Right lobe of liver (tissue), 6 donors: ENCODE data around the gene RNF150. TPM values are rescaled to one million over a fixed set of nuclear protein-coding genes. Genes with fewer than 3 reads are reported as not detected.

Experiments
- ATAC-seq, 4 donors: fragments of 200-7000 bp; cut with Tn5 transposase; one replicate each; pipeline ENCODE4 v1.9.1; 2020; ENCODE audit warnings: mild to moderate bottlenecking in 4 of 4, moderate library complexity in 4 of 4
- DNase-seq, 3 donors: peaks; one replicate each; pipeline ENCODE4 v3.0.0-alpha.2; 2020
- H3K27ac ChIP-seq, 3 donors: fragments of 200-600 bp; one replicate each; pipeline ENCODE4 v1.8.0; 2022
- H3K27me3 ChIP-seq, 2 donors: fragments of 200-600 bp; one replicate each; pipeline ENCODE4 v1.8.0; 2022
- H3K36me3 ChIP-seq, 4 donors: fragments of 200-600 bp; sonication (generic) in 1 of 4; one replicate each; pipeline versions ENCODE4 v1.5.1 to v1.8.0; 2017 to 2022; ENCODE audit warnings: control low read depth in 1 of 4
- H3K4me1 ChIP-seq, 4 donors: fragments of 200-600 bp; sonication (generic) in 1 of 4; one replicate each; pipeline versions ENCODE4 v1.5.1 to v1.8.0; 2017 to 2022; ENCODE audit warnings: control low read depth in 1 of 4
- H3K4me3 ChIP-seq, 3 donors: fragments of 200-600 bp; one replicate each; pipeline ENCODE4 v1.8.0; 2022
- H3K9me3 ChIP-seq, 4 donors: fragments of 200-600 bp; sonication (generic) in 1 of 4; one replicate each; pipeline versions ENCODE4 v1.5.1 to v1.8.0; 2017 to 2022; ENCODE audit warnings: control low read depth in 1 of 4
- CTCF ChIP-seq, 4 donors: fragments of 200-600 bp in 3 of 4; fragments of 450-650 bp in 1 of 4; IDR thresholded peaks; one replicate each; pipeline versions ENCODE4 v1.5.1 to v1.8.0; 2016 to 2022; ENCODE audit warnings: antibody characterized with exemption in 4 of 4, mild to moderate bottlenecking in 2 of 4
- POLR2A ChIP-seq: fragments of 450-650 bp; IDR thresholded peaks from one replicate; pipeline ENCODE4 v1.6.1; 2017; ENCODE audit warnings: antibody characterized with exemption, mild to moderate bottlenecking
- WGBS: methylation state at CpG from one replicate; pipeline ENCODE4 v1.1.6; 2018; ENCODE audit warnings: low coverage, low lambda C conversion rate; ENCODE audit not compliant: insufficient coverage; ENCODE audit errors: missing lambda C conversion rate; 5-methylcytosine and 5-hydroxymethylcytosine counted together
- intact Hi-C, 2 donors: fragments of 100-400 bp; cut with DNase I; formaldehyde crosslinking; loops; one replicate each; pipeline versions ENCODE4 v1.11.2 to v1.14.1; 2022
- total RNA-seq, 6 experiments: library from RNA; depleted of rRNA in 2 of 6; stranded (reverse); fragments of >200 nt in 2 of 6; fragmentation: NEBNext Ultra II Directional in 3 of 6; extraction: Animal tissue kit (Norgen Biotek cat#: 25700) in 3 of 6; gene quantifications; one replicate each; pipeline versions ENCODE4 v1.1.0 to v1.2.4, GENCODE V29; 2016 to 2023
- donor health status: DM: no; HTN: yes; CAD: no.
- donor health status: DM: no; HTN: no; CAD: no.
- donor health status: DM: no; HTN: no; CAD: no.
- donor health status: DM: no; HTN: yes; CAD: no.
- donor health status: DM: no; HTN: yes; CAD: no.

Gene RNF150
- total RNA-seq, 6 experiments from 2014 or later = 1.2 to 1.8 (median 1.5) TPM

GRCh38 chr4:141121101-141121500, 12.2 kb downstream of the RNF150 start:
- no peak for TF ChIP-seq POLR2A
- TF ChIP-seq CTCF (IDR thresholded peaks at IDR 0.05) = no peak
- DNase-seq (no peak), ATAC-seq (no peak)
- 90% methylated on average over 1 of the region's 1 CpG for WGBS
- Histone ChIP-seq H3K4me1 (no peaks in the 10 kb centered on the region), H3K36me3 (no peaks in the 10 kb centered on the region), H3K4me3 (no peak overlapping the region), H3K27ac (no peak overlapping the region), H3K27me3 (no peaks in the 10 kb centered on the region), H3K9me3 (no peaks in the 10 kb centered on the region)
- intact Hi-C loops = no loop called here

- WGBS = 41% methylated on average over 5 of the region's 5 CpGs
- no peaks in the 10 kb centered on the region for H3K27me3 ChIP-seq
- intact Hi-C loops = no loop called here
- no peak overlapping the region for H3K4me3 ChIP-seq
- H3K27ac ChIP-seq = no peak overlapping the region
- ATAC-seq (no peak), DNase-seq (no peak)
- TF ChIP-seq POLR2A (no peak), CTCF (IDR thresholded peaks at IDR 0.05) (no peak)
- no peaks in the 10 kb centered on the region for H3K4me1 ChIP-seq
- no peaks in the 10 kb centered on the region for H3K36me3 ChIP-seq
- H3K9me3 ChIP-seq = no peaks in the 10 kb centered on the region
These were observed 13.2 kb downstream of the RNF150 start for GRCh38 chr4:141120036-141120593.

GRCh38 chr4:141119071-141119470, 14.2 kb downstream of the RNF150 start:
- Histone ChIP-seq H3K4me1 (no peaks in the 10 kb centered on the region), H3K27ac (no peak overlapping the region), H3K9me3 (no peaks in the 10 kb centered on the region), H3K27me3 (no peaks in the 10 kb centered on the region), H3K4me3 (no peak overlapping the region), H3K36me3 (no peaks in the 10 kb centered on the region)
- 53% methylated on average over 1 of the region's 1 CpG for WGBS
- intact Hi-C loops = no loop called here
- DNase-seq (no peak), ATAC-seq (no peak)
- no peak for TF ChIP-seq POLR2A
- TF ChIP-seq CTCF (IDR thresholded peaks at IDR 0.05) = no peak

GRCh38 chr4:141118381-141118780, 14.9 kb downstream of the RNF150 start:
- H3K4me1 ChIP-seq = no peaks in the 10 kb centered on the region
- no peaks in the 10 kb centered on the region for H3K27me3 ChIP-seq
- ATAC-seq (no peak), DNase-seq (no peak)
- TF ChIP-seq POLR2A (no peak), CTCF (IDR thresholded peaks at IDR 0.05) (no peak)
- 67% methylated on average over 2 of the region's 2 CpGs for WGBS
- H3K4me3 ChIP-seq = no peak overlapping the region
- H3K9me3 ChIP-seq = no peaks in the 10 kb centered on the region
- H3K36me3 ChIP-seq = no peaks in the 10 kb centered on the region
- intact Hi-C loops = no loop called here
- H3K27ac ChIP-seq = no peak overlapping the region

- DNase-seq (no peak), ATAC-seq (no peak)
- H3K27me3 ChIP-seq = no peaks in the 10 kb centered on the region
- no peak overlapping the region for H3K27ac ChIP-seq
- no peak overlapping the region for H3K4me3 ChIP-seq
- H3K4me1 ChIP-seq = no peaks in the 10 kb centered on the region
- TF ChIP-seq CTCF (IDR thresholded peaks at IDR 0.05) = no peak
- 43% methylated on average over 1 of the region's 1 CpG for WGBS
- H3K36me3 ChIP-seq = no peaks in the 10 kb centered on the region
- intact Hi-C loops = no loop called here
- H3K9me3 ChIP-seq = no peaks in the 10 kb centered on the region
These were observed 15.3 kb downstream of the RNF150 start for GRCh38 chr4:141117935-141118334.
